Kidney (tissue), 14 donors: ENCODE data around the gene FAM167B. TPM values are rescaled to one million over a fixed set of nuclear protein-coding genes. Genes with fewer than 3 reads are reported as not detected.

Source experiments
- DNase-seq, 5 donors: peaks; one replicate each; pipeline ENCODE4 v3.0.0-alpha.2; 2013 to 2020
- FAIRE-seq: peaks from 2 replicates; lab custom pipeline; 2012; peaks lifted over from hg19 to GRCh38; lab: Jason Lieb, UNC
- H3K27ac ChIP-seq, 2 donors: one replicate each; pipeline ENCODE4 v1.7.0; 2013; ENCODE audit warnings: low read depth in 2 of 2, low read length in 2 of 2, inconsistent platforms in 1 of 2
- H3K27me3 ChIP-seq: one replicate; pipeline ENCODE4 v1.7.1; 2013; ENCODE audit warnings: low read length, inconsistent platforms; ENCODE audit not compliant: control insufficient read depth, insufficient read depth
- H3K36me3 ChIP-seq, 3 donors: one replicate each; pipeline versions ENCODE4 v1.7.0 to v1.7.1; 2013; ENCODE audit warnings: low read length in 3 of 3, control low read depth in 1 of 3, inconsistent platforms in 1 of 3; ENCODE audit not compliant: insufficient read depth in 3 of 3, control insufficient read depth in 2 of 3
- H3K4me1 ChIP-seq, 3 donors: one replicate each; pipeline versions ENCODE4 v1.7.0 to v1.7.1; 2013; ENCODE audit warnings: low read length in 3 of 3, inconsistent platforms in 1 of 3, low read depth in 1 of 3; ENCODE audit not compliant: control insufficient read depth in 2 of 3, insufficient read depth in 2 of 3
- H3K4me3 ChIP-seq, 3 donors: one replicate each; pipeline versions ENCODE4 v1.7.0 to v1.8.1; 2013; ENCODE audit warnings: low read length in 3 of 3, control low read depth in 1 of 3, inconsistent platforms in 1 of 3
- H3K9ac ChIP-seq, 3 donors: one replicate each; pipeline versions ENCODE4 v1.7.0 to v1.7.1; 2013; ENCODE audit warnings: low read length in 3 of 3, control low read depth in 1 of 3, inconsistent platforms in 1 of 3
- H3K9me3 ChIP-seq, 3 donors: one replicate each; pipeline versions ENCODE4 v1.7.0 to v1.7.1; 2013; ENCODE audit warnings: low read length in 3 of 3, control low read depth in 1 of 3, inconsistent platforms in 1 of 3; ENCODE audit not compliant: control insufficient read depth in 2 of 3, insufficient read depth in 1 of 3
- intact Hi-C: fragments of 100-400 bp; cut with DNase I; formaldehyde crosslinking; loops from one replicate; pipeline ENCODE4 v1.11.1; 2022
- polyA plus RNA-seq: library from polyadenylated mRNA; stranded (reverse); fragments of 350-450 nt; fragmentation: Illumina TruSeq; extraction: RNeasy Lipid Tissue Mini Kit (QIAGEN cat#74804); gene quantifications from one replicate; pipeline ENCODE4 v1.2.3, GENCODE V29; 2014; ENCODE audit warnings: low read depth, low replicate concordance; ENCODE audit not compliant: insufficient read depth
- total RNA-seq: library from RNA; stranded (reverse); fragmentation: NEBNext Ultra II Directional; extraction: Animal tissue kit (Norgen Biotek cat#: 25700); gene quantifications from one replicate; pipeline ENCODE4 v1.2.1, GENCODE V29; 2021
- TF ChIP-seq, protein P1 (sequence below): IDR thresholded peaks from 3 replicates; pipeline ENCODE4 v1.5.1; 2012; ENCODE audit warnings: mild to moderate bottlenecking, moderate library complexity, borderline replicate concordance; ENCODE audit not compliant: insufficient read depth; ENCODE audit errors: extremely low read depth
- donor health status: control.
- donor health status: control.
- donor health status: control.
- donor health status: control.
- donor health status: control.
- donor health status: DM: yes; HTN: yes; CAD: no.
- donor health status: Normal renal cell carcinoma (clear cell type).

FAM167B gene
- total and polyA plus RNA-seq, 2 donors from 2014 or later: 19.6 to 84.8 TPM

DNA sequence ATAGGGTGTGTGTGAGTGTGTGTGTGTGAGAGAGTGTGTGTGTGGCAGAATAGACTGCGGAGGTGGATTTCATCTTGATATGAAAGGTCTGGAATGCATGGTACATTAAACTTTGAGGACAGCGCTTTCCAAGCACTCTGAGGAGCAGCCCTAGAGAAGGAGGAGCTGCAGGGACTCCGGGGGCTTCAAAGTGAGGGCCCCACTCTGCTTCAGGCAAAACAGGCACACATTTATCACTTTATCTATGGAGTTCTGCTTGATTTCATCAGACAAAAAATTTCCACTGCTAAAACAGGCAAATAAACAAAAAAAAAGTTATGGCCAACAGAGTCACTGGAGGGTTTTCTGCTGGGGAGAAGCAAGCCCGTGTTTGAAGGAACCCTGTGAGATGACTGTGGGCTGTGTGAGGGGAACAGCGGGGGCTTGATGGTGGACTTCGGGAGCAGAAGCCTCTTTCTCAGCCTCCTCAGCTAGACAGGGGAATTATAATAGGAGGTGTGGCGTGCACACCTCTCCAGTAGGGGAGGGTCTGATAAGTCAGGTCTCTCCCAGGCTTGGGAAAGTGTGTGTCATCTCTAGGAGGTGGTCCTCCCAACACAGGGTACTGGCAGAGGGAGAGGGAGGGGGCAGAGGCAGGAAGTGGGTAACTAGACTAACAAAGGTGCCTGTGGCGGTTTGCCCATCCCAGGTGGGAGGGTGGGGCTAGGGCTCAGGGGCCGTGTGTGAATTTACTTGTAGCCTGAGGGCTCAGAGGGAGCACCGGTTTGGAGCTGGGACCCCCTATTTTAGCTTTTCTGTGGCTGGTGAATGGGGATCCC is 26.6 kb downstream of the FAM167B start:
- Histone ChIP-seq H3K27me3 (peaks cover 3% of the 10 kb centered on the region), H3K4me1 (peaks cover 0 to 4% (median 2%) of the 10 kb centered on the region in 3 donors), H3K4me3 (no peak overlapping the region), H3K9me3 (peaks cover 0 to 2% (median 0%) of the 10 kb centered on the region in 3 donors), H3K27ac (no peak overlapping the region), H3K36me3 (no peaks in the 10 kb centered on the region), H3K9ac (no peak overlapping the region)
- TF ChIP-seq, protein P1, sequence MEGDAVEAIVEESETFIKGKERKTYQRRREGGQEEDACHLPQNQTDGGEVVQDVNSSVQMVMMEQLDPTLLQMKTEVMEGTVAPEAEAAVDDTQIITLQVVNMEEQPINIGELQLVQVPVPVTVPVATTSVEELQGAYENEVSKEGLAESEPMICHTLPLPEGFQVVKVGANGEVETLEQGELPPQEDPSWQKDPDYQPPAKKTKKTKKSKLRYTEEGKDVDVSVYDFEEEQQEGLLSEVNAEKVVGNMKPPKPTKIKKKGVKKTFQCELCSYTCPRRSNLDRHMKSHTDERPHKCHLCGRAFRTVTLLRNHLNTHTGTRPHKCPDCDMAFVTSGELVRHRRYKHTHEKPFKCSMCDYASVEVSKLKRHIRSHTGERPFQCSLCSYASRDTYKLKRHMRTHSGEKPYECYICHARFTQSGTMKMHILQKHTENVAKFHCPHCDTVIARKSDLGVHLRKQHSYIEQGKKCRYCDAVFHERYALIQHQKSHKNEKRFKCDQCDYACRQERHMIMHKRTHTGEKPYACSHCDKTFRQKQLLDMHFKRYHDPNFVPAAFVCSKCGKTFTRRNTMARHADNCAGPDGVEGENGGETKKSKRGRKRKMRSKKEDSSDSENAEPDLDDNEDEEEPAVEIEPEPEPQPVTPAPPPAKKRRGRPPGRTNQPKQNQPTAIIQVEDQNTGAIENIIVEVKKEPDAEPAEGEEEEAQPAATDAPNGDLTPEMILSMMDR: no peak
- FAIRE-seq: no peak
- peak in 4 of 5 donors; percentile 56 to 75 (median 67) for DNase-seq
- intact Hi-C loops: no loop called here

GRCh38 chr1:32274646-32275340 is 27.8 kb downstream of the FAM167B start:
- no peak overlapping the region for H3K9ac ChIP-seq
- H3K4me3 ChIP-seq: no peak overlapping the region
- DNase-seq: no peak
- intact Hi-C loops: no loop called here
- no peaks in the 10 kb centered on the region for H3K36me3 ChIP-seq
- TF ChIP-seq, protein P1: no peak
- peaks cover 0 to 4% (median 2%) of the 10 kb centered on the region in 3 donors for H3K4me1 ChIP-seq
- H3K9me3 ChIP-seq: peaks cover 0 to 2% (median 0%) of the 10 kb centered on the region in 3 donors
- FAIRE-seq: no peak
- H3K27me3 ChIP-seq: peaks cover 3% of the 10 kb centered on the region
- H3K27ac ChIP-seq: no peak overlapping the region

GRCh38 chr1:32275424-32275823 is 28.4 kb downstream of the FAM167B start:
- no peak overlapping the region for H3K27ac ChIP-seq
- peak in 4 of 5 donors; percentile 52 to 76 (median 70) for DNase-seq
- intact Hi-C loops: no loop called here

More at GRCh38 chr1:32275424-32275823, 28.4 kb downstream of the FAM167B start:
- peaks cover 3% of the 10 kb centered on the region for H3K27me3 ChIP-seq
- H3K4me3 ChIP-seq: no peak overlapping the region
- no peak for FAIRE-seq
- no peaks in the 10 kb centered on the region for H3K36me3 ChIP-seq
- TF ChIP-seq, protein P1: no peak
- no peak overlapping the region for H3K9ac ChIP-seq
- H3K9me3 ChIP-seq: peaks cover 0 to 2% (median 0%) of the 10 kb centered on the region in 3 donors
- H3K4me1 ChIP-seq: peaks cover 0 to 4% (median 2%) of the 10 kb centered on the region in 3 donors
